ENCODE measurements around the gene ZNF536.

Gene ZNF536

DNA sequence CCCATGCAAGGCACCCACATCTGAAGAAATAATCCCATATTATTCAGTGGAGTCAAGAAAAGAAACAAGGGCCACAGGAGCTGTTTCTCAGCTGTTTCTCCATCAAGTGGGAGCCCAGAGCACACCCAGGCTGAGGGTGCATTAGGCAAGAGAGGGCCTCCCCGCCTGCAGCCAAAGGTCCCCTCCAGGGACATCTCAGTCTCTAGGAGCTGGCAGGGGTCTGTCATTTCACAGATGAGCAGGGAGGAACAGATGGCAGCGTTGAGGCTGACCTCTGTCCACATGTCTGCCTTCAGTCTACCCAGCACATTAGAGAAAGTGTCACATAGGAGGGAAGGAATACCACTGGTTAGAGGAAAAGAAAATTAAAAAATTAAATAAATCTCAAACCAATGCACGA lies 157.7 kb downstream of the ZNF536 start:
- no peak for DNase-seq (ENCODE audit: low spot score)

DNA sequence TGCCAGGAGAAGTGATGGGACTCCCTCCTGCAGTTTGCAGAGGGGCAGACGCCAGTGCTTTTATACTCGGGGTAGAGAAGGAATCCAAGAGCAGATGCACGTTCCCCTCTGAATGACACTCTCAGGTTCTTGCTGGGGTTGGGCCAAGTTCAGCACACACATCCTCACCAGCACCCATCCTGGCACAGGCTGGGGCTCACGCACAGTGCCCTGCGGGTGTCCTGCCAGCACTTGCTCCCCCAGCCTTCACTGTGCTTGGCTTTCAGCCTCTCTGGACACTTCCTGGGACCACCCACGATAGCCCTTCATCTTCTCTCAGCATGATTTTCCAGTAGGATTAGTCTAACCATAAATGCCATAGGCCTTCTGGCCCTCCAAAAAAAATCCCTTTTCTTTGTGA lies 158.6 kb downstream of the ZNF536 start:
- DNase-seq (ENCODE audit: low spot score), result no peak

DNA sequence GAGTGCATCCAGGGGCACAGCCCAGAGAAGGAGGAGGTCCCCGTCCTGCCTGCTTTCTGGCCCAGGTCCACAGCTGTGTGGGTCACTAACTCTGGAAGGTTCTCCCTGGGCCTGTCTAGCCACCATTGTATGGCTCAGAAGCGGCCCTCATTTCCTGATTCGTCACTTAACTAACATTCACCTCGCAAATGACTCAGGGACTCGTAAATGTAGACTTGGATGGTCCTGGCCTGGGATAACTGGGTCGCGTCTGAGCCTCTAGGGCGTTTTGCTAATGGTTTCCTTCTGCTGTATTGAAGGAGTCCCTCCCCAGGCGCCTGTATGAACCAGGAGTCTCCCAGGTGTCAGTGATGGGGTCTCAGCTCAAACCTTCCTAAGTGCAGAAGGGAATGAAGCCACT lies 162.8 kb downstream of the ZNF536 start:
- DNase-seq (ENCODE audit: low spot score), result no peak

DNA sequence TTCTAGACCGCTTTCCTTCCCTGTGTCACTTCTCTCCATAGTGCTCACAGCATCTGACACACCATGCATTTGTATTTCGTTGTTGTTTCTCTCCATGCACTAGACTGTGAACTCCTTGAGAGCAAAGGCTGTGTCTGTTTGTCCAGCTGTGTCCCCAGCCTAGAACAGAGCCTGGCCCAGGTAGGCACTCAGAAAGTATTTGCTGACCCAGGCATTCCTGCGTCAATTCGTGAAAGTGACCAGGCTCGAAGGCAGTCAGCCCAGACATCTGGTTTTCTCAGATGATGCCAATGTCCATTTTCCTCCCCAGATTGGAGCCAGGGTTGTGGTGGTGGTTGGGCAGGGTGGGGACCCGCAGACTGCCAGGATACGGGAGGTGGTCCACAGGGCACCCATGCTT lies 164.8 kb downstream of the ZNF536 start:
- no peak for DNase-seq (ENCODE audit: low spot score)

DNA sequence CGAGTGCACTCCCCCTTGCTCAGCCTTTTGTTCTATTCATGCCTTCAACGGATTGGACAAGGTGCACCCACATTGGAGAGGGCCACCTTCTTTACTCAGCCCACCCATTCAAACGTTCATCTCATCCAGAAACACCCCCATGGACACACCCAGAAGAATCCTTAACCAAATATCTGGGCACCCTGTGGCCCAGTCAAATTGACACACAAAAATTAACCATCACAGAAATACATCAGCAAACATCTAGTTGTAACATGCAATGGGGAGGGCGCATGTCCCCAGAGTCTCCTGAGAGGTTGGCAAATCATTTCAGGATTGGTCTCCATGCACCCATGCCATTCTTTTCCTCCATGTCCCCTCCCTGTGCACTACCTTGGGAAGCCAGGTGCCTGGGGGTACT lies 167.1 kb downstream of the ZNF536 start:
- DNase-seq (ENCODE audit: low spot score), result no peak

DNA sequence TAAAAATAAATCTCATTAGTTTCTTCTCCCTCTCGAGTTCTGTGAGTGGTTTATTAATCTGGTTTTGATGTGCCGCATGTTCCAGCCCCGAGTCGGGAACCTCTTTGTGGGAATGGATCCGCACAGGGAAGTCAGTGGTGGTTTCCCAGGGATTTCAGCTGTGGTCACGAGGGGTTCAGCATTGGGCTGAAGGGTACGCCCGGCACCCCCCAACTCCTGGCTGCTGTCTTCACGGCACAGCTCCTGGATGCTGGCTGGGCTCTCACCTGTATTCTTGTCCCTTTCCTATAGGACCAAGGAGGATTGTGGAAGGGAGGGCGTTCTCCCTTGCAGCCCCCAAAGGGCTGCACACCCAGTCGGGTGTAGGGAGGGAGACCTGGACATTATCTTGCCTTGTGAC lies 167.8 kb downstream of the ZNF536 start:
- no peak for DNase-seq (ENCODE audit: low spot score)

DNA sequence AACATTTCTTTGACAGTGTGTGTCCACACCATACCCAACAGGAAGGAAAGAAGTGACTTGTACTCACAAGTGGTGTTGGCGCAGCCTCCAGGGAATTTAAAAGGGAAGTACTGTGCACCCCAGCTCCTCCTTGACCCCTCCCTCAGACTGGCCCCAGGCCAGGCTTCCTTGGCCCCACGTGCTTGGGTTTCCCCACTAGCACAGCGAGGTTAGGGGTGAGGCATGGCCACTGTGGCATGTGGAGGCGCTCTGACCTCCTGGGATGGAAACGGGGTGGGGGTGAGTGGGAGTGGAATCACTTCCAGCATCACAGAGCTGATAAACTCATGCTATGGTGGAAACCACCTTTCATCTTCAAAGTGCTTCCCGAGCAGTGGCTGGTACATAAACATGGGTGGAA lies 168.6 kb downstream of the ZNF536 start:
- no peak for DNase-seq (ENCODE audit: low spot score)

DNA sequence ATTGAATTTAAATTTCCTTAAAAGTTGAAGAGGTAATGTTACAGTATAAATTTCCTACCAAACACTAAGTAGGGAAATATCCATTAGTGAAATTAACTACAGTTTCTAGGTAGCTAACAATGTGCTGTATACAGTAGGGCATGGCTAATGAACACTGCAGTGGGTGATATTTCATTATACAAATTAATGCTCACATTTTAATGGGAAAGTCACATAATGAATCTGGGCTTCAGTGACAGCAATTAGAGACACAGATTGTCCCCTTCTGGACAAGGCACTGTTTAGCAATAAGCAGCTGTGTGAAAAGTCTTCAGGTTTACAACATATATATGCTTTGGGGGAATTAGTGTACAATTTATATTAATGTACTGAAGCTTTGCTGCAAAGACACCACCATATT lies 169.4 kb downstream of the ZNF536 start:
- no peak for DNase-seq (ENCODE audit: low spot score)

DNA sequence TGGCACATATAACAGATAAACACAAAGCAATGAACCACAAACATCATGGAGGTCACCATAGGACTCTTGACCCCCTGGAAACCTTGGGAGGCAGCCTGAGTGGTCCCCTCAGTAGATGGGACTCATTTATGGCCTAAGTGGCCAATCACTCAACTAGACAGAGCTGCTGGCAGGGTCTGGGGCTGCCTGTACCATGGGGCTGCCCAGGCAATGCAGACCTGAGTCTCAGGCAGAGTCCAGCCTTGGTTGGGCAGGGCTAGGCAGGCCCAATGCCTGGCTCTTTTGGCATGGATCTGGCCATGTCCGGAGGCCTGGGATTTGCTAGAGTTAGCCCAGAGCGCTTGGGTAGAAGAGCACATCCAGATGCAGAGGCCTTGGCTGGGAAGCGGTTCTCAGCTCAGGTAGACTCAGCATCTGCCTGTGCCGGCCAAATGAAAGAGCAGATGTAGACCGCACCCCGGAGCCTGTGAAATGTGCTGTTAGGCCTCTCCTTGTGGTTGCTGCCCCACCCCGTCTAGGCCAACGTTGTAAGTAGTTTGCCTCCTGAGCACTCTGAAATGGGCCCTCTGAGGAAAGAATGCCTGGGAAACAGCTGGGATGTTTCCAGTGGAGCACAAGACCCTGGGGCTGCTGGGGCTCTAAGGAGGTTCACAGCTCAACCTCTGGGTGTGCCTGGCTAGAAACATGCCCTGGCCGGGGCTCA lies 171.2 kb downstream of the ZNF536 start:
- DNase-seq (ENCODE audit: low spot score), result no peak

DNA sequence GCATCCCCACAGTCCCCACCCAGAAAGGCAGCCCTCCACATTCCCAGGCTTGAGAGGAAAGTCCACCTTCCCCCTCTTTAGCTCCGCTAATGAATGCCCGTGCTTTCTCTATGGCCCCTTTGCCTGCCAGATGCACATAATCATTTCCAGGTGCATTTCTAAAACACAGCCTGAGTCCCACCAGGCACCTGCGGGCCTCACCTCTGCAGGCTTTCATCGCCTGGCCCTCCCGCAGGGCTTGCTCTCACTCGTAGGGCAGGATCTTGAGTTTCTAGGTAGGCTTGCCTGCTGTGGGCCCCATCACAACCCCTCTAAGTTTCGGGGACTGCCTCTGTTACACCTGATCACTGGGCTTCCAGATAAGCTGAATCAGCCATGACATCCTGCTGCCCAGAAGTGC lies 173.6 kb downstream of the ZNF536 start:
- DNase-seq (ENCODE audit: low spot score), result no peak

DNA sequence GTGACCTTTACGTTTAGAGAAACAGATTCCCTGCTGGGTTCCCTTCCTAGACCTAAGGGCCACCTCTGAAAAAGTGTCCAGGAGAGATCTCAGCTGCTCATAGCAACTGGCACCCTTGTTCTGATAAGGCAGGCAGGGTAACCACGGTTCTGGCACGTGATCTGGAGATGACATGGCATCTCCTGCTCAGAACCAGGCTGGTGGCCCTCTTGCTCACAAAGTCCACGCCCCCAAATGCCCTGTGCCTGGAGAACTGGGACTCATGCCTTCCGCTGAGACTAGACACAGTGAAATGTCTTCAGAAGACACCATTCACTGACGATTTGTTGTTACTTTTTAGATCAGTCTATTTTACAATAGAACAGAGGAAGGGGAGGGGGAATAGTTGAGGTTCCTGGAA lies 174.1 kb downstream of the ZNF536 start:
- DNase-seq (ENCODE audit: low spot score), result no peak

DNA sequence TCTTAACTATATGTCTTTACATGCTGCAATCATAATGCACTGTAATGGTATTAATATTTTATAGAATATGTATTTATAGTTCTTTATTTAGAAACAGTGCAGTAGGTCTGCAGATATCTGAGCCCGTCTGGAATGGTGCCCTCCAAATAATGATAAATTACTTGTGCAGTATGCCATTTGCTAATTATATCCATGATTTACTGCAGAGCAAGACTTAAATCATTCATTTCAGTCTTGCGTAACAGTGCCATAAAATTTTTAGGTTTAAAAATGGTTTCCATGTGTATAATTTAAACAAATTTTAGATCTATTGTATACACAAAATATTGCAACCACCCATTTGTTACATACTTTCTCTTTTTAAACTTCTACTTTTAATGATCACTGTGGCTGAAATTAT lies 175.1 kb downstream of the ZNF536 start:
- no peak for DNase-seq (ENCODE audit: low spot score)

DNA sequence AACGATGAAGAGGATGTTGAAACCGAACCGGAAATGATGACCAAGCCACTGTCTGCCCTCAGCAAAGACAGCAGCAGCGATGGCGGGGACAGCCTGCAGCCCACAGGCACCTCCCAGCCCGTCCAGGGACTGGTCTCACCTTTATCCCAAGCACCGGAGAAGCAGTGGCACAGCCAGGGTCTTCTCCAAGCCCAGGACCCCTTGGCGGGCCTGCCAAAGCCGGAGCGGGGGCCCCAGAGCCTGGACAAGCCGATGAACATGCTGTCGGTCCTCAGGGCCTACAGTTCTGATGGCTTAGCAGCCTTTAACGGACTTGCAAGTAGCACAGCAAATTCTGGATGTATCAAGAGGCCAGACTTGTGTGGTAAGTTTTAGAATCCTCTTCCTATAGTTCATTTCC lies 177.0 kb downstream of the ZNF536 start:
- DNase-seq (ENCODE audit: low spot score), result no peak

DNA sequence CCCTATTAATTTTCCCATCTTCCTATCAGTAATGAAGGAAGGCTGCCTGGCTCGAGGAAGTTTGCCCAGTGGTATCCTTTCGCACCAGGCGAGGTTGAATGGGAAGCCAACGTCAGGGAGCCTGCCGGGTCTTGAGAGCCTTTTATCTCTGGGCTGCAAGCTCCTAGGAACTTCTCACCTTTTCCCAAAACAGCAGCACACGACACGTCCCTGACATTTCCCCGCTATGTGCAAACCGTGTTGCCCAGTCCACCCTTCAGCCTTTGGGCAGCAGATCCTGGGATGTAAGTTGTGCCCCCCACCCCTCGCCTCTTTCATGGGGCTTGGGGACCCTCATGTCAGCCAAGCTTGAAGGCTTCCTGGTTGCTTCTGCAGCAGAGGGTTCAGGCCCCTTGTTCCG lies 179.1 kb downstream of the ZNF536 start:
- DNase-seq (ENCODE audit: low spot score), result no peak

DNA sequence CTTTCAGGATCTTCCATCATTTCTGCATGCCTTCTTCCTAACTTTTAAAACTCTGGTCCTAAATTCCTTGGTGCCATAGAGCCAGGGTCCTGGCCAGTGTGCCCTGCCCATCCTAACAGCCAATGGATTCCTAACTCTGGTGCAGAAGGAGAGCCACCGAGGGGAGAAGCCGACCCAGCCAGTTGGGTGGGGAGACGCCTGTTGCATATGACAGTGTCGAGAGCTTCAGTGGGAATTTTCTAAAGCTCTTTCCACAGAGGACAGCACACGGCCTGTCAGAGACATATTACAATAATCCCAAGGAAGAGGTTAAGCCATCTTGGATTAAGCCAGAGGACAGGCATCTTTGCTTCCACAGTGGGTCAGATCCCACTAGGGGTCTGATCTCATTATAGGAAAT lies 180.4 kb downstream of the ZNF536 start:
- DNase-seq (ENCODE audit: low spot score), result no peak

DNA sequence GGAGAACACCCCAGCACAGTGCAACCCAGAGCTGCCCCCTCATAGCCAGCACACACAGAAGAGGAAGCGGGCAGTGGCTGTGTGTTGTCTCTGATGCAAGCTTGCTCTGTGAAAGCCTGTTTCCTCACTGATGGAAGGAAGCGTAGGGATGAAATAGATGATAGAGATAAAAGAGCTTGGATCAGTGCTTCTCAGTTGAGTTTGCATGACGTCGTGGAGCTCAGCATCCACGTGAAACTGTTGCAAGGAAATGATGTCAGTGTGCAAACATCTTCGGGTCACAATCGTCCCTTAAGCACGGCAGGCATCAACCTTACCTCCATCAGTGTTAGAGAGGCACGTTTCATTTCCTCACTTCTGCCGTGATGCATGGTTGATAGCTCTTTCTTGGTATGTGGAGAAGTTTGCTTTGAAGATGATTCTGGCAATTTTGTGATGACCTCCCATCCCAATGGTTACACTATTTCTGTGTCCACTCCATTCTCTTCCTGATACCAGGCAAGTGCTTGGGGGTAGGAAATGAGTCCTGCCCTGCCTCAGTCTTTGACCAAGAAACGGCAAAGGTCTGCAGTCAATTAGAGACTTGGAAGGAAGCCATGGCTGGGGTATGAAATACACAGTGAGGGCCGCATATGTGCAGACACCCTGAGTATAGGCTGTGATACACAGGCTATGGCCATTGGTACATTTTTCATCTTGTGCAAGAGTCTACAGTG lies 183.0 kb downstream of the ZNF536 start:
- DNase-seq (ENCODE audit: low spot score), result no peak

DNA sequence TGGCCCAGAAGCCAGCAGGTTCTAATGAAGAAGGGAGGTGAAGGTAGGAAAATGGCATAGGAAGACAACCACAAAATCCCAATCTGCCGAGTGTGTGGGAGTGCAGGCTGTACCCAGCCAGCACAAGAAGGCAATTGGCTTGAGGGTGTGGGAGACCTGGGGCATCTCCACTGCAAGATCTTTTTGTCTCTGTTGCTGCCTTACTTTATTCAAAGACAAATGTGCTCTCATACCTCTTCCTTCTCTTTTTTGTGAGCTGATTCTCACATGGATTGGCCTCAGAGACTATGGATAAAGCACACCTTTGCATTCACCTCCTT lies 183.6 kb downstream of the ZNF536 start:
- DNase-seq (ENCODE audit: low spot score), result no peak

DNA sequence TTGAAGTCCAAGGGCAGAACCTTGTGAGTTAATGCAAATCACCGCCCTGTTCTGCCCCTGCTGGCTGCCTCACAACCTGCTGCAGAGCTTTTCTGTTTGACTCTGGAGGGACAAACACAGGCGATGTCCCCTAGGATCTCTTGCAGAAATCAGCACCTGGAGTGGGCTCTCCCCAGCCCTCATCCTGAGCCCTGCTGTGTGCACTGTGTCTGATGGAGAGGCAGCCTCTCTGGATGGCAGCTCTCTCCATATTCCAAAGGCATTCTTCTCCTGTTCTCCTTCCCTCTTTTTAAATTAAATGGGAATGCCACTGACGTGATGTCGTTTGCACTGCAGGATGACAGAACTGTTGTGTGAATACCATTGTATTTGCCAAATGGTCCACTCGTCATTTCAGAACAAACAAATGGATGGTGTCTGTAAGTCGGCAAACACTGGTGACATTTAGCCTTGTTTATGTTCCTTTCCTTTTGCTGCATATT lies 184.1 kb downstream of the ZNF536 start:
- DNase-seq (ENCODE audit: low spot score), result peak; percentile 91

DNA sequence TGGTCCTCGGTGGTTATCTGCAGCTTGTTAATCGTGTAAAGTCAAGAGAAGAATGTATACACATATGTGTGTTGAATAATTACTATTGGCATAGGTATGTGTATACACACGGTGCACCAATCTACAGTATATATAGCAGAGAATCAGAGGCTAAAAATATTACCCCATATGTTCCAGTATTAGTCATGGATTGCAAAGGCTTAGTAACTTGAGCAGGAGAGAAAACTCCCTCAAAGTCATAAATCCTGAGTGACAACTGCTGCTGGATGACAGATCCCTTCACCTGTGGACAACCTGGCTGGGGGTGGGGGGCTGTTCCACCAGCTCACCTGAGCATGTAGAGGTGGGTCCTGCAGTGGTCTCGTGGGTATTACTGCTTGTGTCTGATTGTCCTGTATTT lies 185.0 kb downstream of the ZNF536 start:
- no peak for DNase-seq (ENCODE audit: low spot score)

DNA sequence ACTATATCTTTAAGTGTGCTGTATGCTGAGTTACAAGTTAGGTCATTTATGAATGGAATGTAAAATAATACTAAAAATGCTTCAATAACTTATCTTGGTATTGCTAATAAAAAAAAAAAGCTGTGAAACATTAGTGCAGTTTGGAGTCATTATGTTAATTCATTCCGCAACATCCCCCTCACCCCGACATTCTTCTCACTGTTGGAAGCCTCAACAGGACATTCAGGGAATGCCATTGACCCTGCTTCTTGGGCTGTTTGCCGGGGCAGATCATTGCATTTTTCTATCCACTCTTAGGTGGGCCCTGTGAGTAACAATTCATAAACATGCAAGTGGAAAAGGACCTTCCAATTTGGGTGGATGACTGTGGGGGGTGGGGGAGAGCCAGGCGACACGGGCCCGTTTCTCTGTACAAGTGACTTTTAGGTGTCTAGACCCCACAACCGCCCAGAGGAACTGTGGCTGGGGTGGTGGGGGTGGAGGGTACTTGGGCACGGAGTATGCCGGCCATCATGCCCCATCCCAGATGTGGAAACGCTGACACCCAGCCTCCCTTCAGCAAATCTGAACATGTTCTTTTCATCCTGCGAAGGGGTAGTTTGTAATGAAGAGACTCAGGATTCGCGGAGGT lies 185.9 kb downstream of the ZNF536 start:
- no peak for DNase-seq (ENCODE audit: low spot score)

DNA sequence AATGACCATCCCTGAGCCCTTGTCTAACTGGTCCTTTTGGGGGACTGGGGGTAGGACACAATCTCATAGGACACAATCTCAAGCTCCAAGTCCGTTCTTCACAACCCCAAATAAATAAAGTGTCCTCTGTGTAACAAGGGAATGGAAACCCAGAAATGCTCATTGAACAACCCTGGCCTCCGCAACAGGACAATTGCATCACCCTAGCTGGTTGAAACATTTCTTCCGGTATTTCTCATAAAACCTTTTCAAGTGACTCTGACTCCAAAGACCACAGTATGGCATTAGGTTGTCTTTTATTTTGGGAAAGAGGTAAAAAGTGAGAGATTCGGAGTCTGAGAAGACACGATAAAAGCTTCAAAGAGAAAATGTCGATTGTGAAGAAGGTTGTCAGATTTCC lies 186.6 kb downstream of the ZNF536 start:
- no peak for DNase-seq (ENCODE audit: low spot score)

DNA sequence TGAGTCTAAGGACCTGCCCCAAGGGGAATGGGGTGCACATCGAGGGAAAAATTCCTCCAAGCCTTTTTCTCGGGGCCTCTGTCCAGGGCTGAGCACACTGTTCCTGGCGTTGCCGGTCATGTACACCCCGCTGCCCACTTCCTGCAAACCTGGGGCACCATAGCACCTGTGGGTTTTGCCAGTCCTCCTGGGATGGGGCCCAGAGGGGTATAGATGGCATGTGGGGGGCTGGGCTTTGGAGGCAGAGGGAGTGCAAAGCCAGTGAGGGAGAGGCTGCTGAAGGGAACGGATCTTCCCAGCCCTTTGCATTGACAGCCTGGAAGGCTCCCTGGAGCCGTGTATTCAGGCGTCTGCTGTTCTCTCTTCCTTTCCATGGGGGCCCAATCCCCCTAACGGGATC lies 187.3 kb downstream of the ZNF536 start:
- no peak for DNase-seq (ENCODE audit: low spot score)

DNA sequence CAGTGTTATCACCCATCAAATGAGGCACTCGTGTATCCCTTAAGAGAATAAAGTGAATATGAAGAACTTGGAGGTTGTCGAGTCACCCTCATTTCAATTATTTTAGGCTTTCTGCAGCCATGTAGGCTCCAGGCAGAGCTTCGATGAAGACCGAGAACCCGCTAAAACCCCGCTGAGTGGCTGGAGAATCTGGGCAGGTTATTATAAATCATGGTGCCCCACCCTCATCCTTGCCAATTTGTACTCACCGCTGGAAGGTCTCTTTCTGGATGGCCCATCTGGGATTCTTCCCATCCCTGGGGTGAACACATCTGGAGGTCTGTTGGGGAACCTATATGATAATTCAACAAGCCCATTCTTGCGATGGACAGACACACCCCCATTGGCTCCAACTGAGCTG lies 190.8 kb downstream of the ZNF536 start:
- DNase-seq (ENCODE audit: low spot score), result no peak

DNA sequence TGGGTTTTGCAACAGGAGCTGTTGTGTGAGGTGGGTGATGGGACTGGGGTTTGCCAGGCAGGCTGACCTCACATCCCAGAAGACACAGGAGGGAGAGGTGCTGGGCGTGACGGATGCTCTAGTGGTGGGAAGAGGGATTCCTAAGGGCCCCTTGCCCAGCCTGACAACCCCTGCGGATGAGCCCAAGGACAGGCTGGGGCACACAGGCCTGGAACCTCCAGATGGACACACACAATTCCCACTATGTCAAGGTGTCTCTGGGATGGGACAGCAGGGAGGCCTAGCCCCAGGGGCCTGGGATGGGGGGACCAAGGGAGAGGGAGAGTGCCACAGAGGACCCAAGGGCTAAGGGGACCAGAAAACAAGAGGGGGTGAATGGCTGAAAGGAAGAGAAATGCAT lies 191.5 kb downstream of the ZNF536 start:
- no peak for DNase-seq (ENCODE audit: low spot score)
